Astrocyte of the spinal cord (primary cell): ENCODE data around the gene SAYSD1.

ENCODE experiments used
- DNase-seq: peaks from one replicate; pipeline ENCODE4 v3.0.0; 2011; ENCODE audit warnings: low read depth, low spot score
- H3K4me3 ChIP-seq: 2 replicates; pipeline ENCODE4 v1.5.1; 2011; ENCODE audit warnings: low read depth, mild to moderate bottlenecking, low read length, moderate library complexity
- in situ Hi-C: cut with HindIII; loops from 2 replicates; pipeline ENCODE4 v1.10.0; 2017; ENCODE audit warnings: low sequenced_read_pairs
- TF ChIP-seq, protein P1 (sequence below): IDR thresholded peaks from 2 replicates; pipeline ENCODE4 v1.5.1; 2012; ENCODE audit warnings: low read depth, mild to moderate bottlenecking, low read length, inconsistent platforms

SAYSD1 gene

DNA sequence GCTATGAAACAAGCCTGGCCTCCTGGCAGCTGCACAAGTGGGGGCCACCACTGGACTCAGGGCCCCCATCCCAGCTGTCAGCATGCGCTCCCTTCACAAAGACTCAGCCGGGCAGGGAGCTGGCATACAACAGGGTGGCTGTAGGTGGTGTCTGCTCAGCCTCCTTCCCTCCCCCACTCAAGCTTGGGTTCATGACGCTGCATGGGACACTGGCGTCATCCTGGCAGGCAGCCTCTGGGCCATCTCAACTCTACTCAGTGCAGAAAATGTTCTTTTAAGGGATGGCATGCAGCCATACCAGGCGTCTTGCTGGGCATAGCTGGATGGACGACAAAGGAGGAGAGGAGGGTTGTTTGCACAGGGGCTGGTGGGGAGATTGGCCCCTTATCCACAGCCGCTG, 30.5 kb downstream of the SAYSD1 start:
- in situ Hi-C loops: no loop called here
- TF ChIP-seq, protein P1, sequence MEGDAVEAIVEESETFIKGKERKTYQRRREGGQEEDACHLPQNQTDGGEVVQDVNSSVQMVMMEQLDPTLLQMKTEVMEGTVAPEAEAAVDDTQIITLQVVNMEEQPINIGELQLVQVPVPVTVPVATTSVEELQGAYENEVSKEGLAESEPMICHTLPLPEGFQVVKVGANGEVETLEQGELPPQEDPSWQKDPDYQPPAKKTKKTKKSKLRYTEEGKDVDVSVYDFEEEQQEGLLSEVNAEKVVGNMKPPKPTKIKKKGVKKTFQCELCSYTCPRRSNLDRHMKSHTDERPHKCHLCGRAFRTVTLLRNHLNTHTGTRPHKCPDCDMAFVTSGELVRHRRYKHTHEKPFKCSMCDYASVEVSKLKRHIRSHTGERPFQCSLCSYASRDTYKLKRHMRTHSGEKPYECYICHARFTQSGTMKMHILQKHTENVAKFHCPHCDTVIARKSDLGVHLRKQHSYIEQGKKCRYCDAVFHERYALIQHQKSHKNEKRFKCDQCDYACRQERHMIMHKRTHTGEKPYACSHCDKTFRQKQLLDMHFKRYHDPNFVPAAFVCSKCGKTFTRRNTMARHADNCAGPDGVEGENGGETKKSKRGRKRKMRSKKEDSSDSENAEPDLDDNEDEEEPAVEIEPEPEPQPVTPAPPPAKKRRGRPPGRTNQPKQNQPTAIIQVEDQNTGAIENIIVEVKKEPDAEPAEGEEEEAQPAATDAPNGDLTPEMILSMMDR: no peak
- DNase-seq: no peak
- H3K4me3 ChIP-seq: no peak overlapping the region

DNA sequence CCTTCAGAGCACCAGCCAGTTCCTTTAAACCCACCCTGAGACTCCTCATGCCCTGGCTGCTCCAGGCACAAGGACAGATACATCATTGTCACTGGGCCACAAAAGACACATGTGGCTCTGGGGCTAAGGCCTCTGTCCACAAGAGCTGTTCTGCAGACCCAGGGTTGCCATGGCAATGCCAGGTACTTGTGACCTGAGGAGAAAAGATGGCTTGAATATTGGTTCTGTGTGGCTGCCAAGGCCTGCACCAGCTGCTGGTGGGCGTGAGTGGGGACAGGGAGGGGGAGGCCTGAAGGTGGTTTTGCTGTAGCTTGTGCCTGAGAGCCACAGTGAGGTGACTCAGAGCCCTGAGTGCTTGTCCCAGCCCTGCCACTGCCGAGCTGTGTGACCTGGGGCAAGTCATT, 31.8 kb downstream of the SAYSD1 start:
- H3K4me3 ChIP-seq: no peak overlapping the region
- no peak for DNase-seq
- in situ Hi-C loops: no loop called here
- TF ChIP-seq, protein P1: no peak

DNA sequence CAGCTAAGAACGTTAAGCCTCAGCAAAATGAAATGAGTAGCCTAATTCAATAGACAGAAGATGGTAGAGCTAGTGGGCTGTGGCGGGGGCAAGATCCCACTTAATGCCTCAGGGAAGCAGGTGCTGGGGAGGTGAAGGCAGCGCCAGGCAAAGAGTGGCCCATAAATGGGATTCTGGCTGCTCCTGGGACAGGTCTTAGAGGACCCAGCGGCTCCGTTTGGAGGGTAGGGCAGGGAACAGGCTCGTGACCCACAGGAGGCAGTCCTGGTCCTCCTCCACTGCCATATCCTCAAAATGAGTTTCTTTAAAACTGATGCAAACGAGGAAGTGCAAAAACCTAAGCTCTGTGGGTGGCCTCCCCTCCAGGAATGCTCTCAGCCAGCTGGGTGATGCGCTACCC, 32.7 kb downstream of the SAYSD1 start:
- H3K4me3 ChIP-seq: no peak overlapping the region
- in situ Hi-C loops: no loop called here
- no peak for DNase-seq
- TF ChIP-seq, protein P1: no peak

DNA sequence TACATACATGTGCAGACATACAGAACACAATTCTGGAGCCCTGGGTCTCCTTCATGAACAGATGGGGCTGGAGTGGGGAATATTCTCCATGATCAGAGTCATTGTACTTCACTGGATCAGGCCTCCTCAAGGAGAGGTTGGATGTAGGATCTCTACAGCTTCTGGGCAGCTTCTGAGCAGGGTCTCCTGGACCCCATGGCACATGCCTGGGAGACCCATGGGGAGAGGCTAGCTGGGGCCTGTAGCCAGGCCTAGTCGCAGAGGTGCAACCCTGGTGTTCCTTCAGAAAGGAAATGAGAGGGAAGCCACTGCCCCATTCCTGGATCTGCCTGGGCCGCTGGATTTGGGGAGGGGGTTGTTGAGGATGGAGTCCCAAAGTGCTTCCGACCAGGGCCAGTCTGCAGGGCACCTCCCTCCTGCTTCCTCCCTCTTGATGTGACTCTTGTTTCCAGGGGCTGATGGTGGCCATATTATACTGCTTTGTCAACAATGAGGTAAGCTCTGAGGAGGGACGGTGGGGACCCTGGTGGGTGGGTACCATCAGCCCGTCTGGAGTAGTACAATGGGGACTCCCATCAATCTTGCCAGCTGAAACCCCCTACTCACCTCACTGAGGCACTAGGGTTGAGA, 34.6 kb downstream of the SAYSD1 start:
- DNase-seq: no peak
- TF ChIP-seq, protein P1: no peak

DNA sequence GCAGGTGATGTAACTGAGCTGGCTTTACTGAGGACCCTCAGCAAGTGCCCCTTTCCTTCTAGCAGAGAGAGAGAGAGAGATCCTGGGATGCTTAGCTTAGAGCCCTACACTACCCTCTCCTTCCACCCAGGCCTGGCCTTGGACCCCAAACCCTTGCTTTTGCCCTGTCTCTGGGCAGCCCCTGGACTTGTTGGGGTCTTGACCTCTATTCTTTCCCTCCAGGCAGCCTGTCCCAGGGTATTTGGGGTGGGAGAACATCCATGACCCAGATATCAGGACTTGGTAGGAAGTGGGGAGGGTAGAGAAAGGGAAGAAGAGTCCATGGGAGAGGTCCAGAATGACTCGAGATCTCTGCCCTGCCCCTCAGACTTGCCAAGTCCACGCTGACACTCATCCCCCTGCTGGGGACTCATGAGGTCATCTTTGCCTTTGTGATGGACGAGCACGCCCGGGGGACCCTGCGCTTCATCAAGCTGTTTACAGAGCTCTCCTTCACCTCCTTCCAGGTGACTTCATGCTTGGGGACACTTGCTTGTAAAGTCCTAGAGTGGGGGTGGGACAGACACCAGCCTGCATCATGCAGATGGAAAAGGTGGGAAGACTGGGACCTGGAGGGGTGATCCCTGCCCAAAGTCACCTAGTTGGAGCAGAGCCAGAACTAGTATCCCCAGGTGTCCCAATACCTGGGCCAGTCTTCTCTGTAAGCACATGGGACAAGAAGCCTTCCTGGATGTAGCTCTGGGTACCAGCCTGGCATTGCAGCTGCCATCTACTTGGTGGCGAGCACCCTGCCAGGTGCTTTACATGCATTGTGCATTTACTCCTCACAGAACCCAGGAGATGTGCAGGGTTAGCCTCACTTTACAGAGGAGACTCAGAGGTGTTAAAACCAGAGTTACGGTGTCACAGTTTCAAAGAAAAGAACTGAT, 35.5 kb downstream of the SAYSD1 start:
- in situ Hi-C loops: no loop called here
- TF ChIP-seq, protein P1: no peak
- H3K4me3 ChIP-seq: no peak overlapping the region
- no peak for DNase-seq

More for the DNA sequence above, 34.6 kb downstream of the SAYSD1 start:
- in situ Hi-C loops: no loop called here
- no peak overlapping the region for H3K4me3 ChIP-seq

DNA sequence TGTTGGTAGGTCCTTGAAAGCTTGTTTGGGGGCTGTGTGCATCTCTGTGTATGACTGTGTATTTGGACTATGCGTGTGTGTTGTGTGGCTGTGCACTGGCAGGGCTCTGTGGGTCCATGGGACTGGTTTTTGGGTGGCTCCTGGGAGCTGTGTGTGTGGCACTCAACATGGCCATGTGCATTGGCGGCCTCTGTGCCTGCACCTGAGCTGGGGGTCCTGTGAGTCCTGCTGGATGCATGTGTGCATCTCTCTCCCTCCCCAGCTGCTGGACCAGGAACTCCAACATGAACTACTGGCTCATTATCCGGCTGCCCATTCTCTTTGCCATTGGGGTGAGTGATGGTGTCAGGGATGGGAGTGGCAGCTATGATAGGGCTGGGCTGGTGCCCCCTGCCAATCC, 36.3 kb downstream of the SAYSD1 start:
- no peak for DNase-seq
- in situ Hi-C loops: no loop called here
- H3K4me3 ChIP-seq: no peak overlapping the region
- TF ChIP-seq, protein P1: no peak
